DMS153 (cell line): ENCODE results near the gene HOXB5.
A peak's percentile ranks its signal among the peaks of the same experiment; 100 is the strongest.

Experiments
- DNase-seq: peaks from one replicate; lab custom pipeline; 2025; lab: John Stamatoyannopoulos, UW

The HOXB5 gene

DNA sequence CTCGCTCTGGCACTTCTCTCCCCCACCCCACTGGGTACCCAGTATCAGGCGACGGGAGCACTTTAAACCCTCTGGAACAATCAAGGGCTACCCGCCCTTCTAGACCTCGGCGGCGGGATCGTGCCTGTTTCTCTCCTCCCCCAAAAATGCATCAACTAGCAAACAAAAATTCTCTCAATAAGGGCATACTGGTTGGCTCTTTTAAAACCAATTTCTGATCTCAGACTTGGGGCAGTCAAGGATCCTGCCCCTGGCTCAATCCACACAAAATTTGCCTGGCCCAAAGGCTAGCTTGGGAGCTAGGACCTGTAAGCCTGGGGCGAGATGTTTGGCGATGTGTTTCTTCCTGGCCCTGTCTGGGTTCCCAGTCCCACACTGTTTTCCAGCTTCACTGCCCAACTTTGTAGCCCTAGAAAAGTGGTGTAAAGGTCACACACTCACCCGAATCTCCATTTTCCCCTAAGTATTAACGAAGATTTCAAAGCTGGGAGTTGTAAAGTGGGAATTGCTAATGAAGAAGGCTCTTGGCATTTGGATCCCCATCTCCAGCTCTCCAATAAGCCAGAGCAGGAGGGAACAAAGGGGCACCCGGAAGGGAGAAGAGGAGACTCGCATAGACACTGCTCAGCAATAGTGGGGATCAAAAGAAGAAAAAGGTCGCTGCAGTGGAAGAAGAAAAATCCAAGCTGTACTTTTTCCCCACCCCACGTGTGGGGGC lies 34.3 kb downstream of the HOXB5 start:
- DNase-seq, result no peak

DNA sequence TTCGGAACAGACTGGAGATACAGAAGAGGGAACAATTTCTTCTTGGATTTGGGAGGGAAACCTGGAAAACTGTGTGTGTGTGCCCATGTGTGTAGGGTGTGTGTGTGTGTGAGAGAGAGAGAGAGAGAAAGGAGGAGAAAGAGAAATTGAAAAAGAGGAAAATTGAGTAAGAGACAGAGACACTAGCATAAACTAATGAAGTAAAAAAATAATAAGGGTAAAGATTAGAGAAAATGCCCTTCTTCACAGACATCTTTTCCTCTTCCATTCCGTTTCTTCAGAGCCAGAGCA lies 34.8 kb downstream of the HOXB5 start:
- no peak for DNase-seq

DNA sequence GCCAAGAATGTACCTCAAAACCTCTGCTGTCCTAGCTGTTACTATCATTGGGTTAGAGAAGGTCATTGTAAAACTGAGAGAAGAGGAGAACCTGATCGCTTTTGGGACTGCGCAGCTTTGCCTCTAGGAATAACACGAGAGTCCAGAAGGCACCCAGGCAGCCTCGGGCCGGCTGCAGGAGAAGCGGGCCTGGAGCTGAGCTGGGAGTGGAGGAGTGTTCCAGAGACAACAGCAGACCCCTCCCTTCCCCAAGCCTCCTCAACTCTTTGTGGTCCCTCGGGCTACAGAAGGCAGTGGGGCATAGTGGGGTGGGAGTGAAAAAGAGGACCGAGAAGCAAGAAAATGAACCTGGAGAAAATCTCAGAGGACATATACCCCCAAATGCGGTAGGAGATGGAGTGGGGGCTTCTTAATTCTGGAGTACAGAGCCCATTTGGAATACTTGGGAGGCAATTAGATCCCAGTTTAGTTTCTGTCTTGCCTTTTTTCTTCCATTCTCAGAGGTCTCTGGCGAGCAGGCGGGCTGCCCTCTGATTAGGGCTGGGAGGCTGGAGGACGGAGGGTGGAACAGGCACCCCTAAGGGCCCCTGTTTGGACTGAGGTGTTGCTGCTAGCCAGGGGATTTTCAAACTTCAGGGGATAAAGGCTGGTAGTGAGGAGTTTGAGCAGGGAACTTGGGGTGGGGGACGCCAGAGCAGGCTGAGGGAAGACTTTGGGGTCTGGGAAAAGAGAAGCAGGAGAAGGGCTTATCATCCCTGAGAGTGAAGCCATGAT lies 35.3 kb downstream of the HOXB5 start:
- no peak for DNase-seq

DNA sequence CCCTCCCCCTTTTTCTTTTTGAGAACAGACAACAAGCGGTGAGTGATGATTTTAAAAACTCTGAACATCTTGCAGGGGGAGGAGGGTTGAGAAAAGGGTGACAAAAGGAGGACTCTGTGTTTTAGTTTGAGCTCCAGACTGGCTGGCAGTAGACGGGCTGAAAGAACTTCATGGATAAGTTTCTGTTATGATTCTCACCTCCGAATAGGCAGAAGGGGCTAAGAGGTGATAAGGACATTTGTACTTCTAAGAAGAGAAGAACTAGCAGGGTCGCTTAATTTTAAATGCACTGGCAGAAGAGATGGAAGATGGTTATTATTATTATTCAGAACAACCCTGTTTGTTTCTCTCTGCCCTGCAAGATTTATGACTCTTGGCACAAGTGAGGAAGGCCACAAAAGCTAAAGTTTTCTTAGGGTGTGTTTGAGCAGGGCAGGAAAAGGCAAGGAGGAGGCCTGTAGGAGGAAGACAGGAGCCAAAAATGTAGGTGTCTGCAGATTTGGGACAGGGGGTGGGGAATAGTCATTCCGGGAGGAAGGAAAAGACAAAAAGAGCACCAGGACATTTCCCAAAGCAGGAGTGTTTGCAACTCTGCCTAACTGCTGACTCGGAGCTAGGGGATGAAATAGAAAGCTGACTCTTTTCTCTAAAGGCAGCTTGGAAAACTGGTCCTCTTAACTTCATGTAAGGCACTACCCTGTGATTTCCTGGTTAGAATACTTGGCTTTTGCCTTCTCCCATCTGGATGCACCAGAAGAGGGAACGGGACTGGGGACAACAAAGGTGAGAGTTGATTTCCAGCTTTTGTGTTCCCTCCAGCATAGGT lies 36.8 kb downstream of the HOXB5 start:
- no peak for DNase-seq

DNA sequence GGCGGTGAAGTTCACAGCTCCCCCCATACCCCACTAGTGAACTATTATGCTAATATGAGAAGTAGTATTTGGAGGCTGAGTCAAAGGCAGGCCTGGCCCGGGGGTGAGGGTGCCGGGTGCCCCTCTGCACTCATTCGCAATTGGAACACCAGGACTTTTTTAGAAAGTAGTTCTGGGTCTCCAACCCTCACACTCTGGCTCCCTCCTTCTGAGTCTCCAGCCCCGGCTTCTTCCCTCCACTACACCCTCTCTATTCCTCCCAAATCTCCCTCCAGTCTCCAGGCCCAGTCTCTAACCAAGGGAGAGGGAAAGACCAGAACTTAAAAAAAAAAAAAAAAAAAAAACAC lies 37.4 kb downstream of the HOXB5 start:
- no peak for DNase-seq

DNA sequence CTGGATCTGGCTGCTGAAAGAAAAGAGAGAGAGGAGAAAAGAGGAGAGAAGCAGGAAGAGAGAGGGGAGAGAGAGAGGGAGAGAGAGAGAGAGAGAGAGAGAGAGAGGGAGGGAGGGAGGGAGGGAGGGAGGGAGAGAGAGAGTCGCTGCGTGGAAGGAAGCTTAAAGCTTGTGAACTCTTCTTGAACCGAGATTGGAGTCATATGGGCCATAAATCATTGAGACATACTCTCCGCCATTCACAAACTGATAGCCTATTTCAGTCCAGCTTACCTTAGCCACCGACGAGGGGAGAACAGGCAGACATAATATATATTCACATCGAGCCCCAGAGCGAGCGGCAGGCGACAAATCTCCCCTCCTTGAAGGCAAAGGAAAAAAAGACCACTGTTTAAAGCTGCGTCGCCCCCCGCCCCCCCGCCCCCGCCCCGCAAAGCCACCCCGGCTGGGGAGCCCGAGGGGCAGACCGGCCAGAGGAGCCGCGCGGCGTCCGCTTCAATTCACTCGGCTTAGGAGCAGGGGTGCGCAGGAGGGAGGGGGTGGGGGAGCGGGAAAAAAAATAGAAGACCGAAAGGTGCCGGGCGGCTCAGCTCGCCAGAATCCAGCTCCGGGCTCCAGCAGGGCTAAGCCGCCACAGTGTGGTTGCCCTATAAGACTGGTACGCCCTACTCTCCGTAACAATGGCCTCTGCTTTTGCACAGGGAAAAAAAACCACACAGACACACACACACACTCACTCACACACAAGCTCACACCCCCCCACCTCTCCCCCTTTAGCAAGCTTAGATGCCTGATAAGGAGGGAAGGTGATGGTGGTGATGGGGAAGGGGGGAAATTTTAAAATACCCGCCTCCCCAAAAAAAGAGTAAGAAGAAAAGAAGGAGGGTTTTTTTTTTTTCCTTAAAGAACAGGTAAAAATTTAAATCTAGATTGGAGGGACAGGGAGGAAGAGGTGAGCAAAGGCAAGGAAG lies 38.0 kb downstream of the HOXB5 start:
- peak; percentile 54 for DNase-seq

DNA sequence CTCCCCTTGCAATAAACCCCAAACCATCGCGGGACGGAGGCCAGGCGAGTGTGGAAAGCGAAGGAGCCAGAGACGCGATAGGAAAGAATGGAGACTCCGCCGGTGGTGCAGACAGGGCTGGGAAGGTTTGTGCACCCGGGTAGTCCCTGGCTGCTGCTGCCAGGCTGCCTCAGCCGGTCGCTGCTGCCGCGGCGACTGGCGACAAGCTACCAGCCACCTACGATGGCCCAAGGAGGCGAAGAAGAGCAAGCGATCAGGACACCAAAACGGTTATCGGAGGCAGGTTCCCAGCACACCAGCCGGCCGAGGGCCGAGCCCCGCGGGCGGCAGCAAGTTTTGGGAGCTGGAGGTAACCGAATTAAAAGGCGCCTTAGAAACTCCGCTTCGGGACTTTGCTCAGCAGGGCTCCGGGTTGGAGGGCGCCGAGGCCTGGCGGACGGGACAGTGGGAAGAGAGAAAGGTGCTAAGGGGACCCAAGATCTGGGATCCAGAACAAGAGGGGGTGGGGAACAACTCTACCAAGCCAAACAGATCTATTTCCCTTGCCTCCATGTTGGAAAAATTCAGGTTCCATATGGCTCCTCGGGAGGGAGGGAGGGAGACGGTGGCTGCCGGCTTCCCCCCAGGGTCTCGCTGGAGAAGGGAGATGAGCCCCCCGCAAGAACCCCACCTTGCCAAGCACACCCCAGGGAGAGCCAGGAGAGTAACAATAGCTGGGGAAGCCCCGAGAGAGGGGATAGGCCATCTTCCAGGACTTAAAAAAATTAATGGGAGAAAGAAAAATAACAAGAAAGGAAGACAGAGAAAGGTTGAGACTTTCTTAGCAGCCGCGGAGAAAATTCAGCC lies 38.9 kb downstream of the HOXB5 start:
- no peak for DNase-seq

DNA sequence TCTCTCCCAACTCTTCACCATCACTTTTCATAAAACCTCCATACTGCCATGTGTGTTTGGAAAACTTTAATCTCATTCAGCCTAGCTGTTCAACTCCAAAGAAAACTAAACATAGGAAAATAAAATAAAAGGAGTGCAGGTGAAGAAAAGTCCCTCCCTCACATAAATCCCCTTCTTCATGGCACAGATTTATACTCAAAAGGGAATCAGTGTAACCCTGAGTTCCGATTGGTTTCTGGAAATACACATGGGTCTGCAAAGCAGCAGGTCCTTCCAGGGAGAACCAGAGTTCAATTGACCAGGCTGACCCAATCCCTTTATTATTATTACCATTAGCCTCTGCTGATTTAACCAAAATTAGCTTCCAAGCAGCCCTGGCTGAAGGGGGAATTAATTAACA lies 39.8 kb downstream of the HOXB5 start:
- no peak for DNase-seq

DNA sequence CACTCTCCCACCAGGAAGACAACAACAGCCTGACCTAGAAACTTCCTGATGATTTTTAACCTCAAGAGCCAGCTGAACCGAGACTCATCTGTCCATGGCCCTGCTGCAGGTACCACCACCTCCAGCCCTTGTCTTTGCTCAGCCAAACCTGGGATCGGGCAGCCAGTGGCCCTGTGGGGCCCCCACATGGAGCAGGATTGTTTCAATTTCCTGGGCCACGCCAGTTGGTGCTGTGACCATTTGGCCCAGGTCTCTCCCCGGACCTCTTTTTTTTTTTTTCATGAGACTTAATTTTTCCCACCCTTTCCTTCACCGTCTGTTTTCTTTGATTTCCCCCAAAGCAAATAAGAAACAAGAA lies 40.4 kb downstream of the HOXB5 start:
- DNase-seq, result no peak

DNA sequence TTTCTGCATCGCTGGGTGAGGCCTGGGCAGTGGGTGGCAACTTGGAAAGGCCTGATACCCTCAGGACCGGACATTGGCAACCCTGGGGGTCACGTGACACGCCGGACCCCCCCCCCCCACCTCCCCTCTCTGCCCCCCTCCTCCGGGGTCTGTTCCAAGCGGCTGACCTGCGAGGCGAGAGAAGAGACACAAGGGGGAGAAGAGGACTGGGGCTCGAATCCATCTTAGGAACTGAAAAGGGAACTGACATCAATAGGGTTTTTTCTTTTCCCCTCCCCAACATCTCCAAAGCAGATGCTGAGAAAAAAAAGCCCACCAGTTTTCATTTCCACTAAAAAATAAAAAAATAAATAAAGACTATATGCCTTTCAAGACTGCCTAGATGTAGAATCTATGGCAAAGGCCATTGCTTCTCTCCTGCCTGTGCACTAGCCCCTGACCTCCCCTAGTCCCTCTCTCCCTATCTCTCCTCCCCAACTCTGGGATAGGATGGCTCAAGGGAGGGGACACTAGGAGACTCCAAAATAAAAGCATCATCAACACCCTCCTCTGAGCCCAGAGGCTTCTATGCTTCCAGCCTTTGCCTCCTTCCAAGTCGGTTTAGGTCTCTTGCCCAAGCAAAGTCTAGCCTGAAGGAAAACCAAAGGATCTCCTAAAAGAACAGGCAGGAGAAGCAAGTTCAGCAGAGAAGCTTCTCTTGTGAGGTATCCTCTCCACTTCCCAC lies 41.0 kb downstream of the HOXB5 start:
- DNase-seq, result peak; percentile 30

DNA sequence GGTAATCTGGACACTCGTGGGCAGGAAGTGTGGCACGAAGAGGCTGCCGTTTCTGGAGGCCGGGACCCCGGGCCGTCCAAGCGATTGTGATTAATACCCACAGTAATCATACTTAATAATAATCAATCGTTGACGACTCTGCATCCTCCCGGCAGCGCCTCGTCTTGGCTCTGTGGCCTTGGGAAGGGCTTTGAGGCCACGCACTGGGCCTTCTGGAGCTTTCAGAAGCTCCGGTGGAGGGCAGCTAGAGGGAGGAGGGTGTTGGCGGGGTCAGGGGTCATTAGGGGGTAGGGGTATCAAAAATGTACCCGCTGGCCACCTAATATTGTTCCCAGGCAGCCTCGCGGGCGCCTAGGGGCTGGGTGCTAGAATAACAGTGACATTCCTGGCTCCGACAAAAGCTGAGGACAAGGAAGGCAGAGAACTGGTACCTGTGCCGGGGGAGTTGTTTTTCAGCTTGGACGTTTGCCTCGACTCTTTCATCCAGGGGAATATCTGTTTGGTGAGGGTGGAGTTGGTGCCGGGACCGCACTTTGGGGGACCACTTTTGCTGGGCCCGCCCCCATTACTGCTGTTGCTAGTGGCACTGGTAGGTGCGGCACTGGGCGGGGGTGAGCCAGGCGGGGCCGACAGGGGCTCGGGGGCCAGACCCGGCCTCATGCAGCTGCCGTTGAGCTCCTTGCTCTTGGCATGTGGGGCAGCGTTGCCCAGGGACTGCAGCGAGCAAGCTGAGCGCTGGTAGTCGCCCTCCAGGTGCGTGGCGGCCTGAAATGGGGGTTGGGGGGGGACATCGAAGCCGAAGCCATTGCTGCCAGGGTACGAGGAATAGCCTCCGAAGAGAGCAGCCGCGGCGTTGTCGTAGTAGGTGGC lies 41.7 kb downstream of the HOXB5 start:
- no peak for DNase-seq

DNA sequence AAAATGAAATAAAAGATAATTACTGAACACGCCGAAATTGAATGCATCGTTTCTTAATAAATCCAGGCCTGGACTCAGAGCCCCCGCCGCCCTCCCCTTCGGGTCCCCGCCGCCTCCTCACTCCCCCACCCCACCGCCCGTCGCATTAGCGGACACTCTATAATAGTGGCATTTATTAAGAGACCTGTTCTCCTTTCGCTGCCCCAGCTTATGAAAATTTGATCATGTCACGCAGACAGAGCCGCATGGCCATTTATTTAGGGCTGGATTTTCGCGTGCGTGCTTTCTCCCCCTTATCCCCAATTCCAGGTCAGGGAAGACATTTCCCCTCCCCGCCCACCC lies 42.4 kb downstream of the HOXB5 start:
- no peak for DNase-seq

DNA sequence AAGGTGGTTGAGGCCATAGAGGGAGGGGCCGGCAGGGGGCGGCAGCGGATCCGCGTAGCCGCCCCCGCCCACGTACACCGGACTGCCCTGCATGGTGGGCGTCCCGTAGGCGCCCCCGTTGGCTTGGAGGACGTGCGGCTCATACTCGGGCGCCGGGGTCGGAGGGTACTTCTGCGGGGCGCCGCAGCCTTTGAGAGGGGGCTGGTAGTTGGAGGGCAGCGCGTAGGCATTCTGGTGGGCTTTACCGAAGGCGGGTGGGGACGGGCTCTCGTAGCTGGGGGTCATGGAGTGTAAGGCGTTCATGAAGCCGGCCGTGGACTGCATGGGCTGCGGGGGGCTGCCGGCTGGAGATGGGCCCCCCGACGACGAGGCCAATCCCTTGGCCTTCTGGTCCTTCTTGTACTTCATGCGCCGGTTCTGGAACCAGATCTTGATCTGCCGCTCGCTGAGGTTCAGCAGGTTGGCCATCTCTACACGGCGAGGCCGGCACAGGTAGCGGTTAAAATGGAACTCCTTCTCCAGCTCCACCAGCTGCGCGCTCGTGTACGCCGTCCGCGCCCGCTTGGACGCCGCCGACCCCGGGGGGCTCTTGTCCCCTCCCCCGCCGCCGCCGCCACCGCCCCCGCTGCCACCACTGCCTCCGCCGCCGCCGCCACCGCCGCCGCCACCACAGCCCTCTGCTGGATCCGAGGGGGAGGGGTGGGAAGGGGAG lies 42.9 kb downstream of the HOXB5 start:
- no peak for DNase-seq

DNA sequence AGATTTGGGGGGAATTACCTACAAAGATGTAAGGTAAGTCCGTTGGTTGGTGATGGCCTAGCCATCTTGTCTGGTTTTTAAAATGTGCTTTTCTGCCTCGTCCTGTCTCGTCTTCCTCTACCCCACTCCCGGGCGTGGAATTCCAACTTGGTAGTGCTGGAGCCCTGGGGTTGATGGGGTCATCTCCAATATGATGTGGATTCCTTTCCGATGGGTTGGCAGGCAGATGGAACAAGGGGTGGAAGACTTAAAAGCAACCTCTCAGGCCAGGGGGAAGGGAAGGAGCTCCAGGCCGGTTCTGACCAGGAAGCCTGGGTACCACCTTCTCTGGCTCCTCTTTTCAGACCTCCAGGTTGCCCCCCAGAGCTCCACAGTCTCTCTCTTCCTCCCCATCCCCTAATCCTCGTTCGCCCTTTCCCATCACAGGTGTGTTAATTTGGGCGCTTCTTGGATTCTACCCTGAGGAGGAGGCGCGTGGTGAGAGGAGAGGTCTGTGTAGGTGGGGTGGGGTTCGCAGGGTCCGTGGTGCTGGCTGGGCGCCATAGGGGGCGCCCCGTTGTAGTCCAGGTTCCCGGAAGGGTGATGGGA lies 43.6 kb downstream of the HOXB5 start:
- no peak for DNase-seq

DNA sequence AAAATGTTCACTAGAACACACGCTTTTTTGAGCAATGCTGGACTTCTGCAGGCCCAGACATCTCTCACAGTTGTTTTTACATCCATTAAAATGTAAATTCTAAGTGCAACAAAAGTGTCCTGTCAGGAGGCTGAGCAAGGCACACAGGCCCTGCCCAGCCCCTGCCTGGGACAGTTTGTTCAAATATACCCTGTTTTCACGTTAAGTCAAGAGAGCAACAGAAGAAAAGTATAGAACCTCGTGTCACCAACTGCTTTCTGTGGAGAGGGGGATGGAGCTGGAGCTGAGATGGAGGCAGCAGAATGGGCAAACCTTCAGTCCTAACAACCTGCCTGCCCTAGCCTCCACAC lies 44.3 kb downstream of the HOXB5 start:
- DNase-seq, result no peak

DNA sequence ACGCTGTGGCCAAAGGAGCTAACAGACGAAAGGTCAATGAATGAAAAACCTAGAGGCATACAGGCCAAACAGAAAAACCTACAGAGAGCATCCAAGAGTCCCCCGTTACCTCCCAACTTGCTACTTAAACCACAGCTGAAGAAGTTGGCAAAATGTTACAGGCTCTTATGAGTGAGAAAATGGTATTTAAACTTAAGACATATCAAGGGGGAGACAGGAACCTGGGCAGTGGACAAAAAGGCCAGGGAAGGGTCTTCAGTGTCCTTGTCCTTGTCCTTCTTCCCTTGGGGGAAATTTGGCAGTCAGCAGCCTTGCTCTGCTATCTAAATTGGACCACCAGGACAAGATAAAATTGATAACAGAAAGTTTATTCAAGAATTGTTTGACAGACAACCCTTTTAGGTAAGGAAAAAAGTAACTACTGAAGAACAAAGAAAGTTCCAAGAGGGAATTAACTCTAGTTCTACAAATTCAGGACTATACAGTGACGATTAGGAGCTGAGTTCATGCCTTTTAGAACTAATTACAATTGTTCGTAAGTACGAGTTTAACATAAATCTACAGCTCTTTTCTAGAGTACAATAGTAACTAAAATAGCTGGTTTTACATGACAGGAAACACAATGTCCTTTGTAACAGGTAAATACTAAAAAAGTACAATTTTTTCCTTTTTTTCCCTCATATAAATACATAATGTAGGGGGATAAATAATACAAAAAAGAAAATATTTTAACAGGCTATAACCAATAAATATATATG lies 44.9 kb downstream of the HOXB5 start:
- DNase-seq, result no peak

DNA sequence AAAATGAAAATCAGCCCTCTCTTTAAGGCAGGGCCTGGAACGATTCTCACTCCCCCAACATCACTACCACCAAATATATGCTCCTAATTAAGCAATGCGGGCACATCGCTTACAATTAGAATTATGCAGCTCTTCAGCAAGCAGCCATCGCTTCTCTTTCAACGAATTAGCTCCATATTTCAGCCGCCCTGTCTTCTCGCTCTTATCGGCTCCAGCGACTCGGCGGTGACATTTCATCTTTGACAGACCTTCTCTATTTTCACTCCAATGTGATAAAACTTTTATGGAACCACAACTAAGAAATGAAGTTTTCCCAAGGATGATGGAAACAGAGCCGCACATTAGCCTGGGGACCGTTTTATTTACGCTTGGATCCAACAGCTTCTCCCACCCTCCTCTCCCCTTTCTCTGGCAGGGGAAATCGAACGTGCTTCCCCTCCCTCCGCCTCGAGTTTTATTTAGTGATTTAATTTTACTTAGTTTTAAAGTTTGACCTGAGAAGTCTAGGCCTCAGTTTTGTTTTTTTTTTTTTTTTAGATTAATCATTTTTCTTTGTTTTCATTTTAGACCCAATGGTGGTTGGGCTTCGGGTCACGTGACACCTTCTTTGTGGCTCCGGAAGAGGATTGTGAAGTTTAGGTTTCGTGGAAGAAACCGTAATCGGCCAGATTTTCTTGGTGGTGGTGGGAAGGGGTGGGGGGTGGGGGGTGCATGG lies 45.6 kb downstream of the HOXB5 start:
- no peak for DNase-seq
